Spinal cord (tissue), 10 donors: Measurements from ENCODE around the gene PGP. TPM values are rescaled to one million over a fixed set of nuclear protein-coding genes. Genes with fewer than 3 reads are reported as not detected.

ENCODE experiments used
- DNase-seq, 6 donors: peaks; one replicate each; pipeline versions ENCODE4 v3.0.0 to v3.0.0-alpha.2; 2013 to 2015; ENCODE audit warnings: low spot score in 6 of 6, low read depth in 4 of 6
- H3K27ac ChIP-seq: one replicate; pipeline ENCODE4 v1.5.1; 2013; ENCODE audit warnings: low read depth, low read length, control low read depth
- H3K27me3 ChIP-seq: one replicate; pipeline ENCODE4 v1.6.1; 2013; ENCODE audit warnings: low read length; ENCODE audit not compliant: control insufficient read depth, insufficient read depth
- H3K36me3 ChIP-seq: one replicate; pipeline ENCODE4 v1.6.1; 2013; ENCODE audit warnings: low read length; ENCODE audit not compliant: control insufficient read depth, insufficient read depth
- H3K4me1 ChIP-seq: one replicate; pipeline ENCODE4 v1.6.1; 2013; ENCODE audit warnings: low read length; ENCODE audit not compliant: control insufficient read depth, insufficient read depth
- H3K4me3 ChIP-seq: one replicate; pipeline ENCODE4 v1.5.1; 2013; ENCODE audit warnings: low read depth, low read length, control low read depth
- H3K9me3 ChIP-seq: one replicate; pipeline ENCODE4 v1.6.1; 2013; ENCODE audit warnings: low read length; ENCODE audit not compliant: control insufficient read depth, insufficient read depth
- WGBS: methylation state at CpG from one replicate; pipeline ENCODE4 v1.1.5; 2013; ENCODE audit warnings: missing lambda C conversion rate; ENCODE audit not compliant: insufficient coverage; 5-methylcytosine and 5-hydroxymethylcytosine counted together
- polyA plus RNA-seq, 2 donors: library from polyadenylated mRNA; unstranded; fragments of 120-200 nt; gene quantifications; one replicate each; pipeline ENCODE4 v1.2.1, GENCODE V29; 2013; ENCODE audit not compliant: insufficient read length in 2 of 2
- total RNA-seq, 2 donors: library from RNA; depleted of rRNA in 1 of 2; stranded (reverse); fragments of 120-200 nt in 1 of 2; fragments of >200 nt in 1 of 2; gene quantifications; one replicate each; pipeline versions ENCODE4 v1.2.3 to v1.2.4, GENCODE V29; 2013 to 2014
- donor health status: healthy.

The PGP gene
- total and polyA plus RNA-seq, 4 donors, result 15.9 to 35.7 (median 21.8) TPM

DNA sequence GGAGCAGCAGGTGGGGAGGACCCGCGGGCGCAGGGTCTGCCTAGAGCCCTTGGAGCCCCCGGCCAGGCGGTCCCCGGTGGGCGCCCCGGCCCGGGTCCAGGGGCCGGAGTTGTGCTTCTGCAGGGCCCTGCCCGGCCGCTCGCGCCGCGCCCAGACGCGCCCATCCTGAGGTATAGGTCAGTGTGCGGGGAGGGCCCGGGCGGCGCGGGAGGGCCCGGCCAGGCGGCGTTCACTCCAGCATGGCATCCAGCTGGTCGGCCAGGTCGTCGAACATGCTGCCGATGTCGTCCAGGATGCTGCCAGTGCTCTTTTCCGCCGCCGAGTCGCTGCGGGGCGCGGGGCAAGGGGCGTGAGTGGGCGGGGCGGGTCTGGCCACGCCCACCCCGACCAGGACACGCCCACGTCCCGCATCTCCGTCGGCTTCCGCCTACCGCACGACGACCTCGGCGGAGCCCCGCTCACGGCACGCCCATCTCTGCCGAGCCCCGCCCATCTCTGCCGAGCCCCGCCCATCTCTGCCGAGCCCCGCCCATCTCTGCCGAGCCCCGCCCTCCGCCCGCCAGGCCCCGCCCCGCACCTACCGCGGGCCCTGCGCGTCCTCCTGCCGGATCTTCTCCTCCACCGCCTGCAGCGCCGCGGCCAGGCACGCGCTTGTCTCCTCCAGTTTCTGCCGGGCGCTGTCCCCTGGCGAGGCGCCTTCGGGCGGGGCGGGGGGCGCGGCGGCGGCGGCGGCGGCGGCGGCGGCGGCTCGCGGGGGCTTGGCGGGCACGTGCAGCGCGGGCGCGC is 36.1 kb downstream of the PGP start:
- H3K27me3 ChIP-seq, result no peaks in the 10 kb centered on the region

DNA sequence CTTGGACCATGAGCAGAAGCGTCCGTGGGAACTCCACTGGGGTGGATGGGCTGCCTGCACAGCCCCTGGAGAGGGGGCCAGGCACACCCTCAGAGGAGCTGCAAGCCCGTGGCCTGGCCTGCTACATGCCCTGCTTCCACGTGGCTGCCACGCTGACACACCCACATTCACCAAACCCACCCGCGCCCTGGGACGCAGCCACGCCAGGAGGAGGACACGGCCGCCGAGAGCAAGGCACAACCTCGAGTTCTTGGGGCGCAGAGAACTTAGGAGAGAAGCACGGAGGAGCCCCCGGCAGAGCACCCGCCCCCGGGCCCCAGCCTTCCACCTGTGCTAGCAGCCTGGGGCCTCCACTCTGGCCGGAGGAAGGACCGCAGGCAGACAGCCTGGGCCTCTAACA is 37.1 kb downstream of the PGP start:
- H3K27me3 ChIP-seq, result no peaks in the 10 kb centered on the region
- no peak for DNase-seq
- H3K4me3 ChIP-seq, result no peak overlapping the region
- H3K4me1 ChIP-seq, result no peaks in the 10 kb centered on the region
- no peak overlapping the region for H3K27ac ChIP-seq
- H3K9me3 ChIP-seq, result no peaks in the 10 kb centered on the region
- WGBS, result 95% methylated on average over 18 of the region's 20 CpGs
- peaks cover 94% of the 10 kb centered on the region for H3K36me3 ChIP-seq

More for the DNA sequence above, 36.1 kb downstream of the PGP start:
- Histone ChIP-seq H3K9me3 (no peaks in the 10 kb centered on the region), H3K36me3 (peaks cover 94% of the 10 kb centered on the region), H3K27ac (no peak overlapping the region), H3K4me3 (no peak overlapping the region), H3K4me1 (no peaks in the 10 kb centered on the region)
- WGBS, result 19% methylated on average over 104 of the region's 106 CpGs
- DNase-seq, result peak in 2 of 6 donors; percentile 59 to 70

GRCh38 chr16:2177101-2177500 is 37.5 kb downstream of the PGP start:
- no peaks in the 10 kb centered on the region for H3K9me3 ChIP-seq
- H3K4me3 ChIP-seq, result no peak overlapping the region
- WGBS, result 85% methylated on average over 13 of the region's 18 CpGs
- no peak for DNase-seq
- H3K27me3 ChIP-seq, result no peaks in the 10 kb centered on the region
- H3K4me1 ChIP-seq, result no peaks in the 10 kb centered on the region
- no peak overlapping the region for H3K27ac ChIP-seq
- H3K36me3 ChIP-seq, result peaks cover 94% of the 10 kb centered on the region

GRCh38 chr16:2176047-2176446 is 38.6 kb downstream of the PGP start:
- DNase-seq, result no peak
- Histone ChIP-seq H3K4me3 (no peak overlapping the region), H3K27me3 (no peaks in the 10 kb centered on the region), H3K27ac (no peak overlapping the region), H3K9me3 (no peaks in the 10 kb centered on the region), H3K4me1 (no peaks in the 10 kb centered on the region), H3K36me3 (peaks cover 94% of the 10 kb centered on the region)
- WGBS, result 91% methylated on average over 23 of the region's 23 CpGs

DNA sequence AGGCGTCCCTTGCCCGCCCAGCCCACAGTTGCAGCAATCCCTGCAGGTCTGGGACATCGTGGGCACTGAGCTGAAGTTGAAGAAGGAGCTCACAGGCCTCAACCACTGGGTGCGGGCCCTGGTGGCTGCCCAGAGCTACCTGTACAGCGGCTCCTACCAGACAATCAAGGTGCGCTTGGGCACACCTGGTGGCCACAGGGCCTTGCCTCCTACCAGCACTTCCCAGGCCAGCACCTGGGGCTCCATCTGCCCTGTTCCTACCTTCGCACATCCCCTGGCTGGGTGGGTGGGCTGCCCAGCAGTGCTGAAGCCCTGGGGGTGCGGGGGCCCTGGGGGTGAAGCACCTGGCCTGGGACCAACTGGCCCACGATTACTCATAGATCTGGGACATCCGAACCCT is 39.2 kb downstream of the PGP start:
- Histone ChIP-seq H3K4me3 (no peak overlapping the region), H3K4me1 (no peaks in the 10 kb centered on the region), H3K27ac (no peak overlapping the region), H3K27me3 (no peaks in the 10 kb centered on the region), H3K36me3 (peaks cover 94% of the 10 kb centered on the region), H3K9me3 (no peaks in the 10 kb centered on the region)
- no peak for DNase-seq
- 97% methylated on average over 10 of the region's 10 CpGs for WGBS

DNA sequence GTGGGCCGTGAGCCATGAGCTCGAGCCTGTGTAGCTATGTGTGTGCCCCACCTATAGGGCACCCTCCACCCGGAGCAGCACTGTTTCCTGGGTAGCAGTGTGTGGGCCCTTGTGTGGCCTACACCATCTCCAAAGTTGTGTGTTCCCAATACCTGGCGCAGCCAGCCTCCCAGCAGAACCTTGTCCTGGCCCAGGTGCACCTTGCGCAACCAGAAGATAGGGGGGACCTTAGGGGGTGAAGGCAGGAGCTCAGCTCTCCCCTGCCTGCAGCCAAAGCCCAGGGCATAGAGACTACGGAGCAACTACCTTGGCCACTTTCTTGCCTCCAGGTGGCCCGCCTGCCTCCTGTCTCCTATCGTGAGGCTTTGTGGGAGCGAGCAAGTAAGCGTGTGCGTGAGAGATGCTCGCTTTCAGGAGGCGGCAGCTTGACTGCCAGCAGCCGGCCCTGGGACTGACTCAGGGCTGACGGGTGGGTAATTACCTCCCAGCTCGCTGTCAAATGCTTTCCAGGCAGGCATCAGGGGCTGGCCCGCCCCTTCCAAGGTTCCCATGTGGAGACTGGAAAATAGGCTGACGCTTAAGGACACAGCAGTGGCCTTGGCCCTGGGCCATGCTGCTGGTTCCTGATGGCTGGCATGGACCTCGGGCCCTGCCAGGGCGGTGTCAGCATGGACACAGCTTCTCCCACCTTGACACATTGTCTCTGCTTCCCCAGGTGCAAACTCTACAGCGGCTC is 40.1 kb downstream of the PGP start:
- H3K27ac ChIP-seq, result no peak overlapping the region
- no peaks in the 10 kb centered on the region for H3K9me3 ChIP-seq
- peaks cover 4% of the 10 kb centered on the region for H3K4me1 ChIP-seq
- no peaks in the 10 kb centered on the region for H3K27me3 ChIP-seq
- 78% methylated on average over 21 of the region's 21 CpGs for WGBS
- H3K36me3 ChIP-seq, result peaks cover 94% of the 10 kb centered on the region
- no peak for DNase-seq
- no peak overlapping the region for H3K4me3 ChIP-seq

- WGBS, result 96% methylated on average over 4 of the region's 4 CpGs
- H3K36me3 ChIP-seq, result peaks cover 96% of the 10 kb centered on the region
- DNase-seq, result no peak
Observed at GRCh38 chr16:2173916-2174315, 40.7 kb downstream of the PGP start.

DNA sequence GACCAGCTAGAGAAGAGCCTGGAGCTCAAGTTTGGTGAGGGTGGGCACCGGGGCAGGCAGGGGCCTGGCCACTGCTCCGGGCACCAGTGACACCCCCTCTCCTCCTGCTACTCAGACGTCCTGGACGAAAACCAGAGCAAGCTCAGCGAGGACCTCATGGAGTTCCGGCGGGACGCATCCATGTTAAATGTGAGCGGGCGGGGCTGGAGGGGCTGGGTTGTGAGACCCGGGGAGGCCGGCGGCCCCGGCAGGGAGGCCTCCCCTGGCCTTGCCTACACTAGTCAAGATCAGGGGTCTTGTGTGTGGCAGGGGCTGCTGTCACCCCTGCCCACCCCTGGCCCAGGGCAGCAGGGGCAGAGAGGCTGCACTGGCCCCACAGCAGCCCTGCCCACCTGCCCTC is 41.3 kb downstream of the PGP start:
- Histone ChIP-seq H3K4me1 (peaks cover 8% of the 10 kb centered on the region), H3K27me3 (no peaks in the 10 kb centered on the region), H3K36me3 (peaks cover 100% of the 10 kb centered on the region), H3K9me3 (no peaks in the 10 kb centered on the region), H3K27ac (no peak overlapping the region), H3K4me3 (no peak overlapping the region)
- WGBS, result 88% methylated on average over 10 of the region's 14 CpGs
- no peak for DNase-seq

More at GRCh38 chr16:2173916-2174315, 40.7 kb downstream of the PGP start:
- Histone ChIP-seq H3K4me1 (peaks cover 8% of the 10 kb centered on the region), H3K27ac (no peak overlapping the region), H3K4me3 (no peak overlapping the region), H3K27me3 (no peaks in the 10 kb centered on the region), H3K9me3 (no peaks in the 10 kb centered on the region)

DNA sequence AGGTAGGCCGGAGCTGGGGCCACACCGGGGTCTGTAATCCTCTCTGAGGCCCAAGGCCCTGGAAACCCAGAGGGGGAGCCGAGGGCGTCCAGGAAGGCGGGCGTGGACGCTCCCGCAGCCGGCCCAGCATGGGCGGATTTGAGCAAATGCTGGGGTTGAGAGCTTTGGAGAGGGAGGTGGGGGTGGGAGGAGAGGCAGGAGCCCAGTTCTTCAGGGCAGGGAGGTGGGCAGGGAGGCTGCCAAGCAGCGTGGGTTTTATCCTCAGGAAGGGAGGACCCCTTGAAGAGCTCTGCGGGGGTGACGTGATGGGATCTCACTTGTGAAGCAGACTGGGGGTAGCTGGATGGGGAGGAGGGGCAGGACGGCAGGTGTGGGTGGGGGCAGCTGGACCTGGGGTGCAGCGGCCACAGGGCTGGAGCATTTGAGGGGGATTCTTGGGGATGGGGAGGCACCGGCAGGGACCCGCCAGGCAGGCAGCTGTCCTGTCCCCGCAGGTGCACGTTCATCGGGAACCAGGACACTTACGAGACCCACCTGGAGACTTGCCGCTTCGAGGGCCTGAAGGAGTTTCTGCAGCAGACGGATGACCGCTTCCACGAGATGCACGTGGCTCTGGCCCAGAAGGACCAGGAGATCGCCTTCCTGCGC is 41.8 kb downstream of the PGP start:
- no peaks in the 10 kb centered on the region for H3K27me3 ChIP-seq
- WGBS, result 94% methylated on average over 27 of the region's 29 CpGs
- H3K27ac ChIP-seq, result no peak overlapping the region
- no peaks in the 10 kb centered on the region for H3K9me3 ChIP-seq
- peaks cover 100% of the 10 kb centered on the region for H3K36me3 ChIP-seq
- no peak for DNase-seq
- H3K4me3 ChIP-seq, result no peak overlapping the region
- peaks cover 8% of the 10 kb centered on the region for H3K4me1 ChIP-seq
